GM12872 (cell line): ENCODE data around the gene SH2D2A.

ENCODE experiments used
- CTCF ChIP-seq: IDR thresholded peaks from 3 replicates; pipeline ENCODE4 v1.5.1; 2011; ENCODE audit warnings: low read depth, mild to moderate bottlenecking, low read length, moderate library complexity; ENCODE audit not compliant: insufficient read depth

Gene SH2D2A

GRCh38 chr1:156804572-156805243 is 11.9 kb downstream of the SH2D2A start:
- no peak for TF ChIP-seq CTCF

- TF ChIP-seq CTCF = no peak
Observed at GRCh38 chr1:156804026-156804425, 12.6 kb downstream of the SH2D2A start.

- no peak for TF ChIP-seq CTCF
Observed at GRCh38 chr1:156803086-156803851, 13.4 kb downstream of the SH2D2A start.

GRCh38 chr1:156802421-156802935 is 14.2 kb downstream of the SH2D2A start:
- no peak for TF ChIP-seq CTCF

GRCh38 chr1:156801409-156802121 is 15.1 kb downstream of the SH2D2A start:
- no peak for TF ChIP-seq CTCF

GRCh38 chr1:156797212-156797871 is 19.3 kb downstream of the SH2D2A start:
- TF ChIP-seq CTCF = peak; percentile 87
